ENCODE results near the gene TTC33. TPM values are rescaled to one million over a fixed set of nuclear protein-coding genes. Genes with fewer than 3 reads are reported as not detected.

Gene TTC33
- total RNA-seq, 1 experiment from 2014 or later: 12.6 TPM

- Histone ChIP-seq H3K27me3 (ENCODE audit: control insufficient read depth, insufficient read depth, low read length) (no peaks in the 10 kb centered on the region), H3K27ac (ENCODE audit: low read length) (peak overlapping the region; percentile 90), H3K4me1 (ENCODE audit: control insufficient read depth, insufficient read depth, low read length) (peaks cover 62% of the 10 kb centered on the region), H3K36me3 (ENCODE audit: control insufficient read depth, insufficient read depth, low read length) (peaks cover 4% of the 10 kb centered on the region; the same call in 1 of the 2 replicates), H3K9me3 (ENCODE audit: control insufficient read depth, insufficient read depth, low read depth, low read length) (no peaks in the 10 kb centered on the region), H3K4me3 (ENCODE audit: low read depth in 2 of 2, low read length in 2 of 2) (peak overlapping the region in 1 of 2 experiments; percentile 40; a peak in 2 of 4 replicates)
- BruUV-seq (replicated peaks): no TSS peak
- ChIA-PET POLR2A (no interaction called here), CTCF (interaction anchor here (0.6 kb wide), 1 partner anchor 542 kb away, joined by 3 read pairs; no protein-coding TSS in a partner anchor)
- intact Hi-C loops (cut with micrococcal nuclease; ENCODE audit: unreplicated experiment): loop anchor here (1.0 to 10.0 kb wide), 6 partner anchors 49 to 1106 kb away; no protein-coding TSS in a partner anchor
- DNase-seq (ENCODE audit: low read depth, low spot score): peak; percentile 95
- peak; percentile 85 for ATAC-seq
- in situ Hi-C loops (cut with HindIII; ENCODE audit: low pct_unique_long_range_greater_than_20kb, low sequenced_read_pairs): no loop called here
- no peak for TF ChIP-seq TCF7L2 (IDR thresholded peaks at IDR 0.05; ENCODE audit: low read depth, low read length)
- TF ChIP-seq REST (IDR thresholded peaks at IDR 0.05; ENCODE audit: insufficient read depth in 1 of 2, low read depth in 2 of 2, low read length in 1 of 2): no peak
- peak; percentile 86 for TF ChIP-seq CTCF (IDR thresholded peaks at IDR 0.05)
- TF ChIP-seq POLR2AphosphoS5 (IDR thresholded peaks at IDR 0.05; ENCODE audit: low read depth, low read length): no peak
- no peak for TF ChIP-seq SIN3A (IDR thresholded peaks at IDR 0.05; ENCODE audit: borderline replicate concordance, insufficient read depth, low read depth, low read length)
Observed at GRCh38 chr5:40688127-40688761, 67.5 kb downstream of the TTC33 start.

- H3K36me3 ChIP-seq (ENCODE audit: control insufficient read depth, insufficient read depth, low read length): no peaks in the 10 kb centered on the region; the same call in 1 of the 2 replicates
- no peak for TF ChIP-seq CTCF (IDR thresholded peaks at IDR 0.05)
- no peak for TF ChIP-seq POLR2AphosphoS5 (IDR thresholded peaks at IDR 0.05; ENCODE audit: low read depth, low read length)
- TF ChIP-seq SIN3A (IDR thresholded peaks at IDR 0.05; ENCODE audit: borderline replicate concordance, insufficient read depth, low read depth, low read length): no peak
- no peak for TF ChIP-seq TCF7L2 (IDR thresholded peaks at IDR 0.05; ENCODE audit: low read depth, low read length)
- no peak for TF ChIP-seq REST (IDR thresholded peaks at IDR 0.05; ENCODE audit: insufficient read depth in 1 of 2, low read depth in 2 of 2, low read length in 1 of 2)
- H3K4me3 ChIP-seq (ENCODE audit: low read depth in 2 of 2, low read length in 2 of 2): peak overlapping the region; percentile 18 to 40
- BruUV-seq (replicated peaks): no TSS peak
- in situ Hi-C loops (cut with HindIII; ENCODE audit: low pct_unique_long_range_greater_than_20kb, low sequenced_read_pairs) (no loop called here), intact Hi-C loops (cut with micrococcal nuclease; ENCODE audit: unreplicated experiment) (loop anchor here (5.0 to 10.0 kb wide), 4 partner anchors 50 to 1105 kb away; no protein-coding TSS in a partner anchor)
- ATAC-seq: no peak; the same call in 1 of the 2 replicates
- no peak for DNase-seq (ENCODE audit: low read depth, low spot score)
- peak overlapping the region; percentile 83 for H3K27ac ChIP-seq (ENCODE audit: low read length)
- CTCF ChIA-PET: no interaction called here
- H3K4me1 ChIP-seq (ENCODE audit: control insufficient read depth, insufficient read depth, low read length): peaks cover 67% of the 10 kb centered on the region
- H3K9me3 ChIP-seq (ENCODE audit: control insufficient read depth, insufficient read depth, low read depth, low read length): no peaks in the 10 kb centered on the region
- H3K27me3 ChIP-seq (ENCODE audit: control insufficient read depth, insufficient read depth, low read length): no peaks in the 10 kb centered on the region
- POLR2A ChIA-PET: no interaction called here
Observed at GRCh38 chr5:40687321-40687720, 68.4 kb downstream of the TTC33 start.
